ENCODE data around the gene CLCN3. TPM values are rescaled to one million over a fixed set of nuclear protein-coding genes. Genes with fewer than 3 reads are reported as not detected.
"Not testable (repeated sequence)": the region's sequence is repeated elsewhere in the genome, so short reads cannot be mapped to it uniquely, and the experiment has no call there.

CLCN3 gene
- total and polyA plus RNA-seq, 9 donors, result 11.8 to 38.5 (median 29.6) TPM

- no peaks in the 10 kb centered on the region for H3K36me3 ChIP-seq
- H3K27ac ChIP-seq, result no peak overlapping the region
- no peak for DNase-seq
- TF ChIP-seq EP300 (IDR thresholded peaks at IDR 0.05) (no peak), CTCF (IDR thresholded peaks at IDR 0.05) (no peak), POLR2A (IDR thresholded peaks at IDR 0.05) (no peak)
- no peaks in the 10 kb centered on the region for H3K4me1 ChIP-seq (ENCODE audit: insufficient read depth)
- H3K4me3 ChIP-seq, result no peak overlapping the region
- no peaks in the 10 kb centered on the region for H3K9me3 ChIP-seq
- intact Hi-C loops (cut with DNase I), result no loop called here
- H3K27me3 ChIP-seq, result no peaks in the 10 kb centered on the region
These were observed 107.2 kb downstream of the CLCN3 start for GRCh38 chr4:169727616-169728015.

- no peaks in the 10 kb centered on the region for H3K9me3 ChIP-seq
- 80 to 93% (median 91%) methylated on average over 5 of the region's 5 CpGs for whole genome bisulfite sequencing, 3 donors
These were observed 110.2 kb downstream of the CLCN3 start for GRCh38 chr4:169730564-169730963.

GRCh38 chr4:169738604-169739003 lies 118.2 kb downstream of the CLCN3 start:
- intact Hi-C loops (cut with DNase I); DNase-seq; H3K27ac ChIP-seq; H3K9me3 ChIP-seq; H3K36me3 ChIP-seq; H3K4me1 ChIP-seq (ENCODE audit: insufficient read depth); H3K4me3 ChIP-seq; H3K27me3 ChIP-seq: not testable (repeated sequence)

More at GRCh38 chr4:169730564-169730963, 110.2 kb downstream of the CLCN3 start:
- H3K4me1 ChIP-seq (ENCODE audit: insufficient read depth), result no peaks in the 10 kb centered on the region
- no peak overlapping the region for H3K4me3 ChIP-seq
- DNase-seq, result no peak
- TF ChIP-seq EP300 (IDR thresholded peaks at IDR 0.05) (no peak), CTCF (IDR thresholded peaks at IDR 0.05) (no peak), POLR2A (IDR thresholded peaks at IDR 0.05) (no peak)
- no peaks in the 10 kb centered on the region for H3K36me3 ChIP-seq
- no peaks in the 10 kb centered on the region for H3K27me3 ChIP-seq
- no peak overlapping the region for H3K27ac ChIP-seq
- intact Hi-C loops (cut with DNase I), result no loop called here

DNA sequence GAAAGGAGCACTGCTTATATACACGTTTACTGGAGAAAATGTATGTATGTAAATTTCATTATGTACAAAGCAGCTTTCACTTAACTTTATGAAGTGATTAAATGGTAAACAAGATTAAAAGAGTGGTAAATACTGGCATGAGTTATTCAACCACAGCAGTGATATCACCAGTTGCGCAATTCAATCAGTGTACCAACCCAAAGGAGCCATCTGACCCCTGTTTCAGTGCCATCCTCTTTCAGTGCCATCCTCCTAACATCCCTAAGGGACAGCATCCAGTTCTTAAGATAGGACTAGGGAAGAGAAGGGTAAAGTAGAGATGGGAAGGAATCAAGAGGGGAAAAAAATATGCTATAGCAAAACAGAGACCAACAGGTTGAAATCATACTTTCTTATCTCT lies 121.2 kb downstream of the CLCN3 start:
- TF ChIP-seq CTCF (IDR thresholded peaks at IDR 0.05), result no peak
- no peak for TF ChIP-seq EP300 (IDR thresholded peaks at IDR 0.05)
- no peak for TF ChIP-seq POLR2A (IDR thresholded peaks at IDR 0.05)
- H3K4me1 ChIP-seq (ENCODE audit: insufficient read depth), result no peaks in the 10 kb centered on the region
- no peaks in the 10 kb centered on the region for H3K36me3 ChIP-seq
- intact Hi-C loops (cut with DNase I), result no loop called here
- no peak overlapping the region for H3K27ac ChIP-seq
- WGBS, 3 donors, result 88 to 89% (median 89%) methylated on average over 2 of the region's 2 CpGs
- no peaks in the 10 kb centered on the region for H3K27me3 ChIP-seq
- H3K4me3 ChIP-seq, result no peak overlapping the region
- H3K9me3 ChIP-seq, result no peaks in the 10 kb centered on the region
- DNase-seq, result no peak

DNA sequence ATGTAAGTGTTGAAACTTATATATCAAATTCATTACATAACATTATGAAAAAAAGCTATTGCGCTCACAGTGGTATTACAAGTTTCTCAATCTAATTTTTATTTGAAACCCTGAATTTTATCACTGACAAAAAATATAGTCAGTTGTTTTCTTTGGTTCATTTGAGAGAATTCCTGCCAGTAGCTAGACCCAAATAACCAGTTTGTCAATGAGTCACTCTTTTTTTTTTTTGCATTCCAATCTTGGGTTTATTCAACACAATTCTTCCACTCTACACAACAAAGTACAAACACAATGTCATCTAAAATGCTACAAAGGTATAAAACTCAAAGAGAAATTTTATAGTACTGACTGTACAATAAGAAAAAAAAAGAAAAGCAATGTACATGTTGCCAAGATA lies 124.2 kb downstream of the CLCN3 start:
- 96 to 100% (median 99%) methylated on average over 1 of the region's 1 CpG for WGBS, 3 donors

More for the DNA sequence above, 124.2 kb downstream of the CLCN3 start:
- no peaks in the 10 kb centered on the region for H3K4me1 ChIP-seq (ENCODE audit: insufficient read depth)
- H3K4me3 ChIP-seq, result no peak overlapping the region
- H3K9me3 ChIP-seq, result no peaks in the 10 kb centered on the region
- intact Hi-C loops (cut with DNase I), result no loop called here
- no peak for DNase-seq
- H3K36me3 ChIP-seq, result no peaks in the 10 kb centered on the region
- no peaks in the 10 kb centered on the region for H3K27me3 ChIP-seq
- TF ChIP-seq EP300 (IDR thresholded peaks at IDR 0.05) (no peak), CTCF (IDR thresholded peaks at IDR 0.05) (no peak), POLR2A (IDR thresholded peaks at IDR 0.05) (no peak)
- no peak overlapping the region for H3K27ac ChIP-seq
